Mesodermal cell (in vitro differentiated cells): Measurements from ENCODE around the gene FANCG.

Experiments used
- H3K27ac ChIP-seq: 2 replicates; pipeline ENCODE4 v1.7.0; 2013; ENCODE audit warnings: mild to moderate bottlenecking, low read depth, low read length, moderate library complexity; ENCODE audit not compliant: severe bottlenecking
- H3K36me3 ChIP-seq: 2 replicates; pipeline ENCODE4 v1.7.1; 2013; ENCODE audit warnings: mild to moderate bottlenecking, low read length, moderate library complexity; ENCODE audit not compliant: control insufficient read depth, insufficient read depth
- H3K4me1 ChIP-seq: one replicate; pipeline ENCODE4 v1.7.1; 2013; ENCODE audit warnings: mild to moderate bottlenecking, low read length; ENCODE audit not compliant: insufficient read depth, control insufficient read depth, poor library complexity, severe bottlenecking
- H3K4me3 ChIP-seq: 2 replicates; pipeline ENCODE4 v1.7.0; 2013; ENCODE audit warnings: low read length, control low read depth, mild to moderate bottlenecking; ENCODE audit not compliant: insufficient read depth, poor library complexity, severe bottlenecking; ENCODE audit errors: extremely low read depth
- H3K9me3 ChIP-seq: 2 replicates; pipeline ENCODE4 v1.7.1; 2013; ENCODE audit warnings: mild to moderate bottlenecking, low read length, moderate library complexity; ENCODE audit not compliant: control insufficient read depth
- WGBS, 2 experiments: methylation state at CpG; one replicate each; pipeline ENCODE4 v1.1.5; 2013; ENCODE audit warnings: missing lambda C conversion rate in 2 of 2; ENCODE audit not compliant: insufficient coverage in 2 of 2; 5-methylcytosine and 5-hydroxymethylcytosine counted together

The FANCG gene

GRCh38 chr9:35110327-35110761 lies 30.6 kb upstream of the FANCG start:
- peaks cover 28% of the 10 kb centered on the region for H3K4me1 ChIP-seq
- H3K9me3 ChIP-seq, result no peaks in the 10 kb centered on the region
- peak overlapping the region; percentile 78 for H3K4me3 ChIP-seq
- peaks cover 43% of the 10 kb centered on the region for H3K36me3 ChIP-seq
- H3K27ac ChIP-seq, result peak overlapping the region; percentile 82
- WGBS, 2 experiments, result 29 to 78% methylated on average over 2 of the region's 3 CpGs

- peaks cover 37% of the 10 kb centered on the region for H3K4me1 ChIP-seq
Measured at GRCh38 chr9:35108946-35109575, 29.3 kb upstream of the FANCG start.

GRCh38 chr9:35108461-35108860 lies 28.7 kb upstream of the FANCG start:
- H3K36me3 ChIP-seq, result peaks cover 58% of the 10 kb centered on the region
- WGBS, 2 experiments, result 98% methylated on average over 6 of the region's 6 CpGs
- no peaks in the 10 kb centered on the region for H3K9me3 ChIP-seq
- peaks cover 41% of the 10 kb centered on the region for H3K4me1 ChIP-seq
- H3K27ac ChIP-seq, result no peak overlapping the region
- H3K4me3 ChIP-seq, result no peak overlapping the region

More at GRCh38 chr9:35108946-35109575, 29.3 kb upstream of the FANCG start:
- peaks cover 56% of the 10 kb centered on the region for H3K36me3 ChIP-seq
- H3K4me3 ChIP-seq, result no peak overlapping the region
- no peak overlapping the region for H3K27ac ChIP-seq
- no peaks in the 10 kb centered on the region for H3K9me3 ChIP-seq
- 90 to 100% methylated on average over 2 to 4 of the region's 8 CpGs for WGBS, 2 experiments

- peaks cover 51% of the 10 kb centered on the region for H3K36me3 ChIP-seq
- no peak overlapping the region for H3K27ac ChIP-seq
- no peaks in the 10 kb centered on the region for H3K9me3 ChIP-seq
- H3K4me1 ChIP-seq, result peaks cover 35% of the 10 kb centered on the region
- WGBS, 2 experiments, result 88 to 89% methylated on average over 11 to 16 of the region's 18 CpGs
- H3K4me3 ChIP-seq, result no peak overlapping the region
Measured at GRCh38 chr9:35107297-35108290, 27.9 kb upstream of the FANCG start.

- no peak overlapping the region for H3K27ac ChIP-seq
- WGBS, 2 experiments, result 80 to 100% methylated on average over 2 to 3 of the region's 7 CpGs
- H3K9me3 ChIP-seq, result no peaks in the 10 kb centered on the region
- H3K4me3 ChIP-seq, result no peak overlapping the region
- peaks cover 31% of the 10 kb centered on the region for H3K4me1 ChIP-seq
- H3K36me3 ChIP-seq, result peaks cover 58% of the 10 kb centered on the region
Measured at GRCh38 chr9:35106343-35106730, 26.6 kb upstream of the FANCG start.

GRCh38 chr9:35105571-35106342 lies 26.0 kb upstream of the FANCG start:
- H3K36me3 ChIP-seq, result peaks cover 64% of the 10 kb centered on the region
- no peak overlapping the region for H3K27ac ChIP-seq
- no peak overlapping the region for H3K4me3 ChIP-seq
- H3K4me1 ChIP-seq, result peaks cover 31% of the 10 kb centered on the region
- 90 to 98% methylated on average over 4 to 7 of the region's 13 CpGs for WGBS, 2 experiments
- H3K9me3 ChIP-seq, result no peaks in the 10 kb centered on the region

- 95 to 98% methylated on average over 11 of the region's 12 CpGs for WGBS, 2 experiments
- Histone ChIP-seq H3K4me1 (peaks cover 25% of the 10 kb centered on the region), H3K36me3 (peaks cover 70% of the 10 kb centered on the region), H3K9me3 (no peaks in the 10 kb centered on the region), H3K27ac (no peak overlapping the region), H3K4me3 (no peak overlapping the region)
Measured at GRCh38 chr9:35105126-35105525, 25.4 kb upstream of the FANCG start.

GRCh38 chr9:35104586-35104985 lies 24.8 kb upstream of the FANCG start:
- peaks cover 75% of the 10 kb centered on the region for H3K36me3 ChIP-seq
- peak overlapping the region; percentile 93 for H3K27ac ChIP-seq
- WGBS, 2 experiments, result no CpG with 5 or more reads among the region's 4 CpGs
- H3K9me3 ChIP-seq, result no peaks in the 10 kb centered on the region
- peaks cover 20% of the 10 kb centered on the region for H3K4me1 ChIP-seq
- no peak overlapping the region for H3K4me3 ChIP-seq

GRCh38 chr9:35103660-35104191 lies 24.0 kb upstream of the FANCG start:
- peaks cover 17% of the 10 kb centered on the region for H3K4me1 ChIP-seq
- no peaks in the 10 kb centered on the region for H3K9me3 ChIP-seq
- WGBS, 2 experiments, result 27 to 41% methylated on average over 4 to 5 of the region's 5 CpGs
- peak overlapping the region; percentile 73 for H3K4me3 ChIP-seq
- H3K36me3 ChIP-seq, result peaks cover 77% of the 10 kb centered on the region
- peak overlapping the region; percentile 93 for H3K27ac ChIP-seq
